SK-N-SH treated with all-trans-retinoic acid at 6 μM for 48 hours (cell line): ENCODE measurements around the gene EEFSEC.
A peak's percentile ranks its signal among the peaks of the same experiment; 100 is the strongest.

Experiments used
- ATAC-seq: fragments of 200-7000 bp; cut with Tn5 transposase; 3 replicates; pipeline ENCODE4 v1.9.1; 2020; ENCODE audit warnings: mild to moderate bottlenecking, moderate library complexity
- ARNTL ChIP-seq: fragments of 450-650 bp; formaldehyde crosslinking; IDR thresholded peaks from 2 replicates; pipeline ENCODE4 v1.5.0; 2020; ENCODE audit warnings: low read depth, mild to moderate bottlenecking, moderate library complexity, borderline replicate concordance
- CREB5 ChIP-seq: fragments of 250-450 bp; sonication (Bioruptor Pico); IDR thresholded peaks from 2 replicates; pipeline ENCODE4 v1.5.1; 2020; ENCODE audit warnings: low read depth, mild to moderate bottlenecking, moderate library complexity
- CSRNP3 ChIP-seq: fragments of 250-450 bp; sonication (Bioruptor Pico); IDR thresholded peaks from 2 replicates; pipeline ENCODE4 v1.5.1; 2021; ENCODE audit warnings: mild to moderate bottlenecking, moderate library complexity
- ESRRG ChIP-seq: fragments of 250-450 bp; sonication (Bioruptor Pico); IDR thresholded peaks from 2 replicates; pipeline ENCODE4 v1.6.1; 2021; ENCODE audit warnings: mild to moderate bottlenecking
- GLIS3 ChIP-seq: fragments of 250-450 bp; sonication (Bioruptor Pico); IDR thresholded peaks from 2 replicates; pipeline ENCODE4 v1.5.0; 2020; ENCODE audit warnings: mild to moderate bottlenecking, moderate library complexity
- ISL1 ChIP-seq: fragments of 250-450 bp; sonication (Bioruptor Pico); IDR thresholded peaks from 2 replicates; pipeline ENCODE4 v2.1.2; 2022; ENCODE audit warnings: mild to moderate bottlenecking, moderate library complexity
- PATZ1 ChIP-seq: fragments of 250-450 bp; sonication (Bioruptor Pico); IDR thresholded peaks from 2 replicates; pipeline ENCODE4 v1.8.0; 2020; ENCODE audit warnings: mild to moderate bottlenecking, moderate library complexity, borderline replicate concordance
- PPARA ChIP-seq: fragments of 250-450 bp; sonication (Bioruptor Pico); IDR thresholded peaks from 2 replicates; pipeline ENCODE4 v1.5.0; 2020; ENCODE audit warnings: mild to moderate bottlenecking, borderline replicate concordance
- TOX ChIP-seq: fragments of 250-450 bp; sonication (Bioruptor Pico); IDR thresholded peaks from 2 replicates; pipeline ENCODE4 v1.8.0; 2021; ENCODE audit warnings: mild to moderate bottlenecking, moderate library complexity, borderline replicate concordance
- TSHZ2 ChIP-seq: fragments of 250-450 bp; sonication (Bioruptor Pico); IDR thresholded peaks from 2 replicates; pipeline ENCODE4 v1.5.0; 2020; ENCODE audit warnings: mild to moderate bottlenecking, moderate library complexity
- ZFP30 ChIP-seq: fragments of 450-650 bp; formaldehyde crosslinking; IDR thresholded peaks from 2 replicates; pipeline ENCODE4 v1.5.0; 2022; ENCODE audit warnings: mild to moderate bottlenecking, moderate library complexity
- ZNF565 ChIP-seq: fragments of 450-650 bp; formaldehyde crosslinking; conservative IDR thresholded peaks from 2 replicates; pipeline ENCODE4 v1.5.0; 2020; ENCODE audit warnings: low read depth, mild to moderate bottlenecking, moderate library complexity

EEFSEC gene

GRCh38 chr3:128412180-128413002 lies 259.1 kb downstream of the EEFSEC start (continued):
- TF ChIP-seq CREB5 (CRISPR knock-in tag) = no peak
- no peak for TF ChIP-seq ZFP30 (CRISPR knock-in tag)

GRCh38 chr3:128413003-128413370 lies 259.7 kb downstream of the EEFSEC start:
- no peak for ATAC-seq
- 0 out of 2 replicates have a peak, but pooled peaks have one; percentile 8 for TF ChIP-seq TSHZ2
- no peak for TF ChIP-seq PPARA (CRISPR knock-in tag)
- no peak for TF ChIP-seq ESRRG

- TF ChIP-seq ISL1 (CRISPR knock-in tag) (no peak), ARNTL (CRISPR knock-in tag) (no peak), CSRNP3 (CRISPR knock-in tag) (no peak), ESRRG (no peak), ZNF565 (CRISPR knock-in tag) (no peak)
- TF ChIP-seq, all 23 proteins: peak for 0
- no peak for ATAC-seq
Observed at GRCh38 chr3:128413413-128414205, 260.3 kb downstream of the EEFSEC start.

- ATAC-seq = no peak
- TF ChIP-seq TSHZ2 = no peak
- TF ChIP-seq ZFP30 (CRISPR knock-in tag) = no peak
- no peak for TF ChIP-seq ZNF565 (CRISPR knock-in tag)
- TF ChIP-seq CREB5 (CRISPR knock-in tag) = no peak
- no peak for TF ChIP-seq PATZ1 (CRISPR knock-in tag)
- no peak for TF ChIP-seq GLIS3
- no peak for TF ChIP-seq ISL1 (CRISPR knock-in tag)
- no peak for TF ChIP-seq TOX
- TF ChIP-seq ARNTL (CRISPR knock-in tag) = no peak
Observed at GRCh38 chr3:128415200-128415772, 262.0 kb downstream of the EEFSEC start.
